NCI-H748 treated with DMSO at 0.1 percent for 48 hours (cell line): ENCODE data around the gene RASSF3.
"Not testable (repeated sequence)": the region's sequence is repeated elsewhere in the genome, so short reads cannot be mapped to it uniquely, and the experiment has no call there.

Experiments
- DNase-seq: peaks from one replicate; lab custom pipeline; 2025; lab: John Stamatoyannopoulos, UW

The RASSF3 gene

GRCh38 chr12:64633011-64633939 is 23.0 kb downstream of the RASSF3 start:
- no peak for DNase-seq

GRCh38 chr12:64633940-64634337 is 23.6 kb downstream of the RASSF3 start:
- no peak for DNase-seq

DNA sequence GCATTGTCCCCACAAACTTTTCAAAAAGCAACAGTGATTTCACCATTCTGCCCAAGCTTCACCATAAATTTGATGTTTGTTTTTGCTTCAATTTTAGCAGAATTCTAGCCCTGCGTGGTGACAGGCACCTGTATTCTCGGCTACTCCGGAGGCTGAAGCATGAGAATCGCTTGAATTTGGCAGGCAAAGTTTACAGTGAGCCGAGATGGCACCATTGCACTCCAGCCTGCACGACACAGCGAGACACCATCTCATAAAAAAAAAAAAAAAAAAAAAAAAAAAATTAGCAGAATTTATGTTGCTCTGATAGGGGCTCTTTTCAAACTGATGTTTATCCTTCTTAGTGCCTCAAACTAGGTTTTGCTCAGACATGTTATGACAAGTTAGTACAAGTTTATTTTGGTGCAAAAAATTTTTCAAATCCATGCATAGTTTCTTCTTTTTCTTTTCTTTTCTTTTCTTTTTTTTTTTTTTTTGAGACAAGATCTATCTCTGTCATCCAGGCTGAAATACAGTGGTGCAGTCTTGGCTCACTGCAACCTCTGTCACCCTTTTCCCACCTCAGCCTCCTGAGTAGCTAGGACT is 24.3 kb downstream of the RASSF3 start:
- no peak for DNase-seq

- no peak for DNase-seq
Measured at GRCh38 chr12:64635356-64635998, 25.2 kb downstream of the RASSF3 start.

DNA sequence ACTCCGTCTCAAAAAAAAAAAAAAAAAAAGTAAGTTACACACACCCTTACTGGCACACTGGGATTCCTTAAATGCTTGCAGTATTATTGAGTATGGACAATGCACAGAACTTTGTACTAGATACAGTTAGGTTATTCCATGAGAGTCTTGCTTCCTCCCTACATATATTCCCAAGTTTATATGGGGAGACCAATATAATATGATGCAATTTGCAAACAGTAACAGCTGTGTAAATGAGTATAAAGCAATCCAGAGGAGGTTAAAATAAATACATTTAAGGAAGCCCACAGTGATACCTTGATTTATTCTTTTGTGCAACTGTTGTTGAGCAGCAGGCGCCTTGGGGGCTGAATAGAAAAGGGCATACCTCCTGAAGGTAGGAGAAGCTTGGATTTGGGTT is 26.6 kb downstream of the RASSF3 start:
- no peak for DNase-seq

GRCh38 chr12:64639466-64639865 is 29.2 kb downstream of the RASSF3 start:
- DNase-seq: no peak

DNA sequence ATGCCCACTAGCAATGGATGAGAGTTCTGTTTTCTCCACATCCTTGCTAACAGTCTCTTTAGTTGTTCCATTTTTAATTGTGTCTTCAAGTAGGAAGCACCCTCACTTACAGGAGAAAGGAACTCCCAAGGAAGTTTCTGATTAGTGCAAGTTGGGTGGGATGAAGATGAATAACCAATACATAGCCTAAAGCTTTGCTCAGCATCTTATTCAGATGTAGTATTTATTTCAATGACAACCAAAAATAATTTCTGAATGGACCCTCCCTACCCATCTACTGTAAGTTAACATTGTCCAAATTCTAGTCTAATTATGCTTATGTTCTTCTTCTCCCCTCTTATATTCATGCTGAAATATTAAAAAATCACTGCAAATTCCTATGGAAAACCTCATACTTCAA is 36.0 kb downstream of the RASSF3 start:
- DNase-seq: no peak

- no peak for DNase-seq
Measured at GRCh38 chr12:64649487-64649886, 39.2 kb downstream of the RASSF3 start.

GRCh38 chr12:64650762-64651161 is 40.5 kb downstream of the RASSF3 start:
- DNase-seq: no peak

GRCh38 chr12:64652346-64652745 is 42.1 kb downstream of the RASSF3 start:
- DNase-seq: no peak

GRCh38 chr12:64653123-64653522 is 42.8 kb downstream of the RASSF3 start:
- DNase-seq: no peak

DNA sequence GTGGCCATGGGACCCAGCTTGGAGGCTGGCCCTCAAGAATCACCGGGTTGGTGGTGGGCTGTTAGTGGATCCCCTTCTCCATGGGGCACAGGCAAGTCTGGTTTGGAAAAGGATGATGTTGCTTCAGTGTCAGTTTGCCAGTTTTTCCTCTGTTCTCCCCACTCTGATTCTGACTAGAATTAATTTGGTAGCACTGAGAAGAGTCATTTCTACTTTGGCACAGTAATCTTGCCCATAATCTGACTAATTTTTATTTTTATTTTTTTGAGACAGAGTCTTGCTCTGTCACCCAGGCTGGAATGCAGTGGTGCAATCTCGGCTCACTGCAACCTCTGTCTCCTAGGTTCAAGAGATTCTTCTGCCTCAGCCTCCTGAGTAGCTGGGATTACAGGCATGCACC is 43.6 kb downstream of the RASSF3 start:
- not testable (repeated sequence) for DNase-seq

GRCh38 chr12:64655141-64655540 is 44.8 kb downstream of the RASSF3 start:
- no peak for DNase-seq

GRCh38 chr12:64656429-64656828 is 46.1 kb downstream of the RASSF3 start:
- DNase-seq: no peak

DNA sequence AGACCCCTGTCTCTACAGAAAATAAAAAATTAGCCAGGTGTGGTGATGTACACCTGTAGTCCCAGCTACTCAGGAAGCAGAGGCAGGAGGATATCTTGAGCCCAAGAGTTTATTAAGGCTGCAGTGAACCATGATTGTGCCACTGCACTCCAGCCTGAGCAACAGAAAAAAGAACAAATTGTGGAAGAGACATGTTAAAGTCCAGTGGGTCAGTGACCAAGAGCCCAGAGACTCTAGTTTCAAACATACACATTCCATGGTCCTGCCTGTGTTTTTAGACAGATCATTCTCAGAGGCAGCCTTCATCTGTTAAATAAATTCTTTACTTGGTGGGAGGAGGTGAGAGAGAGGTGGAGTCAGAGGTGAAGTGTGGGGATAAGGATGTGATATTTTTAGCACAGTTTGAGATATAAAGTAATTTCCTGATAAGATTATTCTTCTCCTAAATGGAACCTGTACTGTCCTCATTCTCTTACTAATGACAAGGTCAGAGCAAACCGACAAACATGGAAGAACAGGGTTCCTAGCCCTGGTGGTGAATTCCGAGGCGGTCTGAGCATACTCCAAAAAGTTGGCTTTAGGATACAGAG is 48.7 kb downstream of the RASSF3 start:
- no peak for DNase-seq

- no peak for DNase-seq
Measured at GRCh38 chr12:64660237-64661018, 50.1 kb downstream of the RASSF3 start.

DNA sequence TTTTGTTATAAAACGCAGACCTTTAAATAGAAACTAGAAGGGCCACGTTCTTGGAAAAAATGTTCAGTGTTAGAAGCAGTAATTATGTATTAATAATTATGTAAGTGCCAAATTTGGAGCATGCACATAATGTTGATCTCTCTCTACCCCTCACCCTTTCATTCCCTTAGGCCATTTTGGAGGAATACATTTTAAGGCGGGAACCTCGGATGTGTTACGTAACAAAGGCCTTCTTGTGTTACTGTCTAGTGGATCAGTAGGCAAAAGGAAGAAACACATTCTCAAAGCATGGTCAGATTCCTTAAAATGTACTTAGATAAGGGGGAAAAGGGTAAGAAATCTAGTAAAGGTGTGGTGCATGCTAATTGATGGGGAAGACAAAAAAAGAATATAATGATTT is 52.7 kb downstream of the RASSF3 start:
- DNase-seq: no peak

- DNase-seq: no peak
Measured at GRCh38 chr12:64665514-64665913, 55.2 kb downstream of the RASSF3 start.

GRCh38 chr12:64666054-64666914 is 56.0 kb downstream of the RASSF3 start:
- DNase-seq: no peak

DNA sequence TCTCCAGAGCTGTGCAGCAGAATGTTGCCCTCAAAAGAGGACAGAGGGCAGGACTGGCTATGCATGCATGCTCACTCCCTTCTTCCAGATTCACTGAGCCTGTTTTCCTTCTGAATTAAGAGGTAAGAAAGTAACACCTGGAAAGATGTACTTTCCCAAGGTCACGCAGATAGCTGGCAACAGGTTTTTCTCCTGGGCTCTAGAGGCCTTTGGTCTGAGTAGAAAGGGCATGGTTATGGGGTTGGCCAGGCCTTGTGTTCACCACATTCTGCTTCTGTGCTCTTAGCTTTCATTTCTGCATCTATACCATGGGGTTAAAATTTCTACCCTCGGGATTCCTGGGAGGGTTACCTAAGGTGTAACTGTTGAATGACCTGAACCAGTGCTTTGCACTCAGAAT is 57.5 kb downstream of the RASSF3 start:
- DNase-seq: no peak

- DNase-seq: no peak
Measured at GRCh38 chr12:64669270-64669842, 59.1 kb downstream of the RASSF3 start.
